ENCODE measurements around the gene RAX2. TPM values are rescaled to one million over a fixed set of nuclear protein-coding genes. Genes with fewer than 3 reads are reported as not detected.

The RAX2 gene
- total and polyA plus RNA-seq, 2 of the 13 experiments (the other 11 are each of a cell fraction or from before 2014, with no cell fraction given): not detected

DNA sequence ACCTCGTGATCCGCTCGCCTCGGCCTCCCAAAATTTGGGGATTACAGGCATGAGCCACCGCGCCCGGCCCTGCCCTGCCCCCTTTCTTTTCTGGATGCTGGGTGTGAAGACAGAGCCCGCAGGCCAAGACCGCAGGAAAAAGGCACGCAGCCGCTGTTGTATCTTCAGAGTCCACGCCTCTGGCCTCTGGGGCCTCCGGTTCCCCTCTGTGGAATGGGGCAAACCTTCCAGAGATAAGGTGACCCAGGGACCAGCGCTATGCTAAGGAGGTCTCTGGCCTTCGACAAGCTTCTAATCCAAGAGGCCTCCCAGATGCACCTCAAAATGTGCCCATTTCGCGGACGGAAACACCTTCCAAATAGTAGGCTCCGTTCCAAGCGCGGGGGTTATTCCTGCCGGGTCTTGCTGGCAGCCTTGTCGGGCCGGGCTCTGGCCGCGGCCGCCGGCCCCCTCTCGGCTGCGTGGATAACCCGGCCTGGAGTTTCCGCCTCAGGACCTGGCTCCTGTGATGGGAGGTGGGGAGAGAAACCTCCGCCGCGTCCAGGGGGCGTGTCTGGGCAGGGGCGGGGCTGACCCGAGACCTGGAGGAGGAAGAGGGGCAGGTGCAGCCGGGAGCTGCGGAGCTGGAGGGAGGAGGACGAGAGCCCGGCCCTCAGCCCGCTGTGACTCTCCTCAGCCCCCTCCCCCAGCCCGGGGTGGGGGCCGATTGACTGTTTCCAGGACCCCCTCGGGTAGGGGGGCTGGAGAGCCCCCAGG lies 50.7 kb downstream of the RAX2 start (continued):
- TF ChIP-seq, protein P1, sequence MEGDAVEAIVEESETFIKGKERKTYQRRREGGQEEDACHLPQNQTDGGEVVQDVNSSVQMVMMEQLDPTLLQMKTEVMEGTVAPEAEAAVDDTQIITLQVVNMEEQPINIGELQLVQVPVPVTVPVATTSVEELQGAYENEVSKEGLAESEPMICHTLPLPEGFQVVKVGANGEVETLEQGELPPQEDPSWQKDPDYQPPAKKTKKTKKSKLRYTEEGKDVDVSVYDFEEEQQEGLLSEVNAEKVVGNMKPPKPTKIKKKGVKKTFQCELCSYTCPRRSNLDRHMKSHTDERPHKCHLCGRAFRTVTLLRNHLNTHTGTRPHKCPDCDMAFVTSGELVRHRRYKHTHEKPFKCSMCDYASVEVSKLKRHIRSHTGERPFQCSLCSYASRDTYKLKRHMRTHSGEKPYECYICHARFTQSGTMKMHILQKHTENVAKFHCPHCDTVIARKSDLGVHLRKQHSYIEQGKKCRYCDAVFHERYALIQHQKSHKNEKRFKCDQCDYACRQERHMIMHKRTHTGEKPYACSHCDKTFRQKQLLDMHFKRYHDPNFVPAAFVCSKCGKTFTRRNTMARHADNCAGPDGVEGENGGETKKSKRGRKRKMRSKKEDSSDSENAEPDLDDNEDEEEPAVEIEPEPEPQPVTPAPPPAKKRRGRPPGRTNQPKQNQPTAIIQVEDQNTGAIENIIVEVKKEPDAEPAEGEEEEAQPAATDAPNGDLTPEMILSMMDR (CRISPR knock-in tag; IDR thresholded peaks at IDR 0.05): peak; percentile 28
- TF ChIP-seq, protein P2, sequence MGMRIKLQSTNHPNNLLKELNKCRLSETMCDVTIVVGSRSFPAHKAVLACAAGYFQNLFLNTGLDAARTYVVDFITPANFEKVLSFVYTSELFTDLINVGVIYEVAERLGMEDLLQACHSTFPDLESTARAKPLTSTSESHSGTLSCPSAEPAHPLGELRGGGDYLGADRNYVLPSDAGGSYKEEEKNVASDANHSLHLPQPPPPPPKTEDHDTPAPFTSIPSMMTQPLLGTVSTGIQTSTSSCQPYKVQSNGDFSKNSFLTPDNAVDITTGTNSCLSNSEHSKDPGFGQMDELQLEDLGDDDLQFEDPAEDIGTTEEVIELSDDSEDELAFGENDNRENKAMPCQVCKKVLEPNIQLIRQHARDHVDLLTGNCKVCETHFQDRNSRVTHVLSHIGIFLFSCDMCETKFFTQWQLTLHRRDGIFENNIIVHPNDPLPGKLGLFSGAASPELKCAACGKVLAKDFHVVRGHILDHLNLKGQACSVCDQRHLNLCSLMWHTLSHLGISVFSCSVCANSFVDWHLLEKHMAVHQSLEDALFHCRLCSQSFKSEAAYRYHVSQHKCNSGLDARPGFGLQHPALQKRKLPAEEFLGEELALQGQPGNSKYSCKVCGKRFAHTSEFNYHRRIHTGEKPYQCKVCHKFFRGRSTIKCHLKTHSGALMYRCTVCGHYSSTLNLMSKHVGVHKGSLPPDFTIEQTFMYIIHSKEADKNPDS (CRISPR knock-in tag; IDR thresholded peaks at IDR 0.05): 0 out of 2 replicates have a peak, but pooled peaks have one; percentile 65
- peak; percentile 35; the same call in 1 of the 2 replicates for TF ChIP-seq ZNF263 (CRISPR knock-in tag; IDR thresholded peaks at IDR 0.05)
- no peak for TF ChIP-seq MATR3 (CRISPR knock-in tag; IDR thresholded peaks at IDR 0.05)
- TF ChIP-seq, protein P3, sequence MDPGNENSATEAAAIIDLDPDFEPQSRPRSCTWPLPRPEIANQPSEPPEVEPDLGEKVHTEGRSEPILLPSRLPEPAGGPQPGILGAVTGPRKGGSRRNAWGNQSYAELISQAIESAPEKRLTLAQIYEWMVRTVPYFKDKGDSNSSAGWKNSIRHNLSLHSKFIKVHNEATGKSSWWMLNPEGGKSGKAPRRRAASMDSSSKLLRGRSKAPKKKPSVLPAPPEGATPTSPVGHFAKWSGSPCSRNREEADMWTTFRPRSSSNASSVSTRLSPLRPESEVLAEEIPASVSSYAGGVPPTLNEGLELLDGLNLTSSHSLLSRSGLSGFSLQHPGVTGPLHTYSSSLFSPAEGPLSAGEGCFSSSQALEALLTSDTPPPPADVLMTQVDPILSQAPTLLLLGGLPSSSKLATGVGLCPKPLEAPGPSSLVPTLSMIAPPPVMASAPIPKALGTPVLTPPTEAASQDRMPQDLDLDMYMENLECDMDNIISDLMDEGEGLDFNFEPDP (CRISPR knock-in tag; conservative IDR thresholded peaks at IDR 0.05): no peak
- TF ChIP-seq ZBTB8A (CRISPR knock-in tag; IDR thresholded peaks at IDR 0.05; ENCODE audit: borderline replicate concordance, low read depth): no peak
- TF ChIP-seq, protein P4, sequence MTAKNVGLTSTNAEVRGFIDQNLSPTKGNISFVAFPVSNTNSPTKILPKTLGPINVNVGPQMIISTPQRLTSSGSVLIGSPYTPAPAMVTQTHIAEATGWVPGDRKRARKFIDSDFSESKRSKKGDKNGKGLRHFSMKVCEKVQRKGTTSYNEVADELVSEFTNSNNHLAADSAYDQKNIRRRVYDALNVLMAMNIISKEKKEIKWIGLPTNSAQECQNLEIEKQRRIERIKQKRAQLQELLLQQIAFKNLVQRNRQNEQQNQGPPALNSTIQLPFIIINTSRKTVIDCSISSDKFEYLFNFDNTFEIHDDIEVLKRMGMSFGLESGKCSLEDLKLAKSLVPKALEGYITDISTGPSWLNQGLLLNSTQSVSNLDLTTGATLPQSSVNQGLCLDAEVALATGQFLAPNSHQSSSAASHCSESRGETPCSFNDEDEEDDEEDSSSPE (CRISPR knock-in tag; IDR thresholded peaks at IDR 0.05): peak; percentile 14; the same call in 1 of the 2 replicates
- TF ChIP-seq, protein P5, sequence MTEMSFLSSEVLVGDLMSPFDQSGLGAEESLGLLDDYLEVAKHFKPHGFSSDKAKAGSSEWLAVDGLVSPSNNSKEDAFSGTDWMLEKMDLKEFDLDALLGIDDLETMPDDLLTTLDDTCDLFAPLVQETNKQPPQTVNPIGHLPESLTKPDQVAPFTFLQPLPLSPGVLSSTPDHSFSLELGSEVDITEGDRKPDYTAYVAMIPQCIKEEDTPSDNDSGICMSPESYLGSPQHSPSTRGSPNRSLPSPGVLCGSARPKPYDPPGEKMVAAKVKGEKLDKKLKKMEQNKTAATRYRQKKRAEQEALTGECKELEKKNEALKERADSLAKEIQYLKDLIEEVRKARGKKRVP (CRISPR knock-in tag; IDR thresholded peaks at IDR 0.05): 0 out of 4 replicates have a peak, but pooled peaks of 1 of the 2 experiments have one; percentile 18
- no peak for TF ChIP-seq CENPX (CRISPR knock-in tag; IDR thresholded peaks at IDR 0.05)
- TF ChIP-seq, protein P6, sequence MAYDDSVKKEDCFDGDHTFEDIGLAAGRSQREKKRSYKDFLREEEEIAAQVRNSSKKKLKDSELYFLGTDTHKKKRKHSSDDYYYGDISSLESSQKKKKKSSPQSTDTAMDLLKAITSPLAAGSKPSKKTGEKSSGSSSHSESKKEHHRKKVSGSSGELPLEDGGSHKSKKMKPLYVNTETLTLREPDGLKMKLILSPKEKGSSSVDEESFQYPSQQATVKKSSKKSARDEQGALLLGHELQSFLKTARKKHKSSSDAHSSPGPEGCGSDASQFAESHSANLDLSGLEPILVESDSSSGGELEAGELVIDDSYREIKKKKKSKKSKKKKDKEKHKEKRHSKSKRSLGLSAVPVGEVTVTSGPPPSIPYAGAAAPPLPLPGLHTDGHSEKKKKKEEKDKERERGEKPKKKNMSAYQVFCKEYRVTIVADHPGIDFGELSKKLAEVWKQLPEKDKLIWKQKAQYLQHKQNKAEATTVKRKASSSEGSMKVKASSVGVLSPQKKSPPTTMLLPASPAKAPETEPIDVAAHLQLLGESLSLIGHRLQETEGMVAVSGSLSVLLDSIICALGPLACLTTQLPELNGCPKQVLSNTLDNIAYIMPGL (CRISPR knock-in tag; IDR thresholded peaks at IDR 0.05; ENCODE audit: borderline replicate concordance in 1 of 2, low read depth in 1 of 2): peak in 1 of 2 experiments; percentile 52; a peak in 2 of 4 replicates
- peak; percentile 57; the same call in 1 of the 2 replicates for TF ChIP-seq FOXK1 (CRISPR knock-in tag; IDR thresholded peaks at IDR 0.05; ENCODE audit: borderline replicate concordance, low read depth)
- TF ChIP-seq, protein P7, sequence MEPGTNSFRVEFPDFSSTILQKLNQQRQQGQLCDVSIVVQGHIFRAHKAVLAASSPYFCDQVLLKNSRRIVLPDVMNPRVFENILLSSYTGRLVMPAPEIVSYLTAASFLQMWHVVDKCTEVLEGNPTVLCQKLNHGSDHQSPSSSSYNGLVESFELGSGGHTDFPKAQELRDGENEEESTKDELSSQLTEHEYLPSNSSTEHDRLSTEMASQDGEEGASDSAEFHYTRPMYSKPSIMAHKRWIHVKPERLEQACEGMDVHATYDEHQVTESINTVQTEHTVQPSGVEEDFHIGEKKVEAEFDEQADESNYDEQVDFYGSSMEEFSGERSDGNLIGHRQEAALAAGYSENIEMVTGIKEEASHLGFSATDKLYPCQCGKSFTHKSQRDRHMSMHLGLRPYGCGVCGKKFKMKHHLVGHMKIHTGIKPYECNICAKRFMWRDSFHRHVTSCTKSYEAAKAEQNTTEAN (CRISPR knock-in tag; conservative IDR thresholded peaks at IDR 0.05): 0 out of 2 replicates have a peak, but pooled peaks have one; percentile 51
- no peak for TF ChIP-seq TCF7L2 (IDR thresholded peaks at IDR 0.05; ENCODE audit: low read depth, low read length)
- TF ChIP-seq HNRNPUL1 (IDR thresholded peaks at IDR 0.05; ENCODE audit: low read depth, low read length): no peak
- TF ChIP-seq KDM6A (CRISPR knock-in tag; IDR thresholded peaks at IDR 0.05; ENCODE audit: low read depth): no peak
